ENCODE measurements around the gene PDE5A.
"Not testable (repeated sequence)": the region's sequence is repeated elsewhere in the genome, so short reads cannot be mapped to it uniquely, and the experiment has no call there.

The PDE5A gene

DNA sequence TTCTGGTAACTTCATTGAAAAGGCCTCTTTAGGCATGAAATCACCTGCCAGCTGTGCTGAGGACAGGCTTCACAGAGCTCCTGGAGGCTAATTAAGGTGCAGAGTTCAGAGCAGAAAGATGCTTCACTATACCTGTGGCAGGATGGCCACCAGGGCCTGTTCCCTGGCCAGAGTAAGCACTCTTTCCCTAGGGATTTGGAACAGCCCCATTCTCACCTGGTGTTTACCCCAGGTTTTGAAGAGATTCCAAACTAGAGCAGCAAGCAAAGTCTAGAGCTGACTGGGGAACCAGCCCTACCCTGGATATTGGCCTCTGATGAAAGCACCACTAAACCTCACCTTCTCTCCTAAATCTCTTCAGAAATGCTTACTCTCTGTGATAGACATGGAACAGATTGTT lies 148.8 kb downstream of the PDE5A start:
- in situ Hi-C loops (cut with MboI; ENCODE audit: low pct_unique_long_range_greater_than_20kb, low sequenced_read_pairs, unreplicated experiment) = loop anchor here (10.0 kb wide), 1 partner anchor 175 kb away; a partner anchor contains a TSS
- DNase-seq (ENCODE audit: low spot score) = no peak
- TF ChIP-seq, protein P1, sequence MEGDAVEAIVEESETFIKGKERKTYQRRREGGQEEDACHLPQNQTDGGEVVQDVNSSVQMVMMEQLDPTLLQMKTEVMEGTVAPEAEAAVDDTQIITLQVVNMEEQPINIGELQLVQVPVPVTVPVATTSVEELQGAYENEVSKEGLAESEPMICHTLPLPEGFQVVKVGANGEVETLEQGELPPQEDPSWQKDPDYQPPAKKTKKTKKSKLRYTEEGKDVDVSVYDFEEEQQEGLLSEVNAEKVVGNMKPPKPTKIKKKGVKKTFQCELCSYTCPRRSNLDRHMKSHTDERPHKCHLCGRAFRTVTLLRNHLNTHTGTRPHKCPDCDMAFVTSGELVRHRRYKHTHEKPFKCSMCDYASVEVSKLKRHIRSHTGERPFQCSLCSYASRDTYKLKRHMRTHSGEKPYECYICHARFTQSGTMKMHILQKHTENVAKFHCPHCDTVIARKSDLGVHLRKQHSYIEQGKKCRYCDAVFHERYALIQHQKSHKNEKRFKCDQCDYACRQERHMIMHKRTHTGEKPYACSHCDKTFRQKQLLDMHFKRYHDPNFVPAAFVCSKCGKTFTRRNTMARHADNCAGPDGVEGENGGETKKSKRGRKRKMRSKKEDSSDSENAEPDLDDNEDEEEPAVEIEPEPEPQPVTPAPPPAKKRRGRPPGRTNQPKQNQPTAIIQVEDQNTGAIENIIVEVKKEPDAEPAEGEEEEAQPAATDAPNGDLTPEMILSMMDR (IDR thresholded peaks at IDR 0.05; ENCODE audit: extremely low read depth, insufficient read depth, missing control alignments) = no peak

DNA sequence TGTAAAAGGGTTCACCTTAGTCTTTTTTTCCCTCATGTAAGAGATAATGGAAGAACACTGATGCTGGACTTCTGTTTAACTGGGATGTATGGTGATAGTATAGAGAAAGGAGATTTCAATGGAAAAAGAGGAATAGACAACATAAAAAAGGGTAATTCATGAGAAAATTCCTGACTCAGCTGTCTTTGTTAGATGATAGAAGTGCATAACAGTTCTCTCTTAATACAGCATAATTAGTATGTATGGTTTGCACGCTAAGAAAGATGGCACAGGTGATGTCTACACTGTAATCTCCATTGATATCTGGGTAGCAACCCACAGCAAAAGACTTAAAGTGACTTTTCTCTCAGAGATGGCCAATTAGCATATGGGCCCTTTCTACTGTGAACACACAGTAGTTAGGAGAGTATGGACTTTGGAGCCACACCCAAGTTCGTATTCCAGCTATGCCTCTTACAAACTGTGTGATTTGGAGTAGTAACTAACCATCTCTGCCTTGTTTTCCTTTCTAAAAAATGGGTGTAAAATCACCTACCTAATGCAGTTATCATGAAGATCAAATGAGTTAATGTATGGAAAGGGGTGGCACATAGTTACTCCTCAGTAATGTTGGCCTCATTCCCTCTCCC lies 149.3 kb downstream of the PDE5A start:
- in situ Hi-C loops (cut with MboI; ENCODE audit: low pct_unique_long_range_greater_than_20kb, low sequenced_read_pairs, unreplicated experiment) = no loop called here
- no peak for DNase-seq (ENCODE audit: low spot score)
- TF ChIP-seq, protein P1 (IDR thresholded peaks at IDR 0.05; ENCODE audit: extremely low read depth, insufficient read depth, missing control alignments) = no peak

DNA sequence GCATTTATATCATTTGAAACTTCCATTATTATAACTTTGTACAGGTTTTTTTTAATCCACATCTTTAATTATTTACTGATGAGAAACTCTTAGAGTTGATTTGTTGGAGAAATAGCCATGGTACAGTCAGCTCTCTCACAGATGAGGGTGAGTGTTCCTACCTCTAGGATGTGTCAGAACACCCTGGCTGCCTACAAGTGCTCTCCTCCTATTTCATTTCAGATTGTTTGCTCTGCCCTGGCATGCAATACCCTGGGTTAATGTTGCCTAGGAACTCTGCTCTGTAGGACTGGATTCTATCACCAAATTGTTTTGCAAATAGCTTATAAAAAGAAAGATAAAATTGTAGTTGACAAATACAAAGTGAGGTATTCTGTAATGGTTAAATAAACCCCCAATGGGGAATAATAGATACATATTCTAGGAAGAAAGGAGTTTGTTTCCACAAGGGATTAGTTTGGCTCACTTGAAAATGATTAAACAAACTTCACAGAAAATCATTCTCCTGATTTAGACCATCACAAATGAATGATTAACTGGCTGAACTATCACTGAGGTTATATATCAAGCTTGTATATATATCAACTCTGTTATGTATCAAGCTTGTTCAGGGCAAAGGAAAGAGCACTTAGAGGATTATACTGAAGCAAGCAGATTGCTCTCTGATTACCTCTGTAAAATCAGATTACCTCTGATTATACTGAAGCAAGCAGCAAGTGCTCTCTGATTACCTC lies 150.0 kb downstream of the PDE5A start:
- in situ Hi-C loops (cut with MboI; ENCODE audit: low pct_unique_long_range_greater_than_20kb, low sequenced_read_pairs, unreplicated experiment) = no loop called here
- no peak for DNase-seq (ENCODE audit: low spot score)
- TF ChIP-seq, protein P1 (IDR thresholded peaks at IDR 0.05; ENCODE audit: extremely low read depth, insufficient read depth, missing control alignments) = no peak

DNA sequence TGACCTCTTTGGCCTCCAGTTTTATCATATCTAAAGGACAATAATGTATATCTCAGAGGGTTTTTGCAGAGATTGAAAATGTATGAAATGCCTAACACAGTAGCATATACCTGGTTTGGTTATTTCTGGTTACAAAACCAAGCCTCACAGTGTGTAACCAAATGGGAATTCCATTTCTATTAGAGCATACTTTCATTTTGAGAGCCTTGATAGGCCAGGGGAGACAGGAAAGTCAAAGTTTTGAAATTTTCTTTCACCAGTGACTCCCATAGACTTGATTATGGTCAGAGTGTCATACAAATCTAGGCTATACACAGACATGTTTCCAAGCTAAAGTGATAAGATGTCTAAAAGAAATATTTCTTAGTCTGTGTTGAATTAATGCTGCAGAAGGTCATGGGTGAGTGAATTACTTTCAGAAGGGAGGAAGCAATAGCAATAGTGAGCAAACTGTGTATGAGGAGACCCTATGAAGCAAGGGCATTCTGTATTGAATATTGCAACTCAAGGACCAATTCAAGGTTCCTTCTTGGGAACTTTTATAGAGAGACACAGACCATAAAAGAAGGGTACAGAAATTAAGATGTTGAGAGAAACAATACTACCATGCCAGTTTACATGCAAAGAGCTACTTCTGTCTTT lies 151.1 kb downstream of the PDE5A start:
- TF ChIP-seq, protein P1 (IDR thresholded peaks at IDR 0.05; ENCODE audit: extremely low read depth, insufficient read depth, missing control alignments) = no peak
- in situ Hi-C loops (cut with MboI; ENCODE audit: low pct_unique_long_range_greater_than_20kb, low sequenced_read_pairs, unreplicated experiment) = no loop called here
- no peak for DNase-seq (ENCODE audit: low spot score)

DNA sequence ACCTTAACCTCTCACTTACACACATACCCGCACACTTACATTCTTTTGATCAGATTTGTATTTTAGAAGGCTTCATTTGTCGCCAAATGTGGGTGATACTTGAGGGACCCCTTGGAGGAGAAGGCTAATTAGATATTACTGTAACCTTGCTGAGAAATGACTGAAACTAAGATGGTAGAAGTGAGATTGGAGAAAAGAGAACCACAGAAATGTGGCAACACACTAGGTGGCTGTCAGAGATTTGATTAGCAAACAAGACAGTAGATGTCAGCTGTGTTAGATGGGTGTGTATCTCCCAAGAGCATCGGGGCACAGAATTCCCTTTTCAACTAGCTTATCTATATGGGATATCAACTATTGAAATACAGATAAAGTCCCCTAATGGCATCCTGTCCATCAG lies 157.3 kb downstream of the PDE5A start:
- in situ Hi-C loops (cut with MboI; ENCODE audit: low pct_unique_long_range_greater_than_20kb, low sequenced_read_pairs, unreplicated experiment) = no loop called here
- no peak for DNase-seq (ENCODE audit: low spot score)
- TF ChIP-seq, protein P1 (IDR thresholded peaks at IDR 0.05; ENCODE audit: extremely low read depth, insufficient read depth, missing control alignments) = no peak

DNA sequence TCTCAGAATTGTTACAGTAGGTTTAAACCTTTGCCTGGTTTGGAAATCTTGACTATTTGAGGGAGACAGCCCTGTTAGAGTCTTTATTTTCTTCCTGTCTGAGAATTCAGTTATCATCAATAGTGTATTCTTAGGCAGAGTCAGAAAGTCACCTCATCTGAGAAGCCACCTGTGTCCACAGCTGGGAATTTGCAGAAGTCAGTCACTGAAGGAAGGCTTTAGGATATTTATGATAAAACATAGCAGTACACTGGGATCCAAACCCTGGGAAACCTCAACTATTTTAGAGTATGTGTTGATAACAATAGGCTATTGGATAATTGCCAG lies 157.9 kb downstream of the PDE5A start:
- in situ Hi-C loops (cut with MboI; ENCODE audit: low pct_unique_long_range_greater_than_20kb, low sequenced_read_pairs, unreplicated experiment) = not testable (repeated sequence)

DNA sequence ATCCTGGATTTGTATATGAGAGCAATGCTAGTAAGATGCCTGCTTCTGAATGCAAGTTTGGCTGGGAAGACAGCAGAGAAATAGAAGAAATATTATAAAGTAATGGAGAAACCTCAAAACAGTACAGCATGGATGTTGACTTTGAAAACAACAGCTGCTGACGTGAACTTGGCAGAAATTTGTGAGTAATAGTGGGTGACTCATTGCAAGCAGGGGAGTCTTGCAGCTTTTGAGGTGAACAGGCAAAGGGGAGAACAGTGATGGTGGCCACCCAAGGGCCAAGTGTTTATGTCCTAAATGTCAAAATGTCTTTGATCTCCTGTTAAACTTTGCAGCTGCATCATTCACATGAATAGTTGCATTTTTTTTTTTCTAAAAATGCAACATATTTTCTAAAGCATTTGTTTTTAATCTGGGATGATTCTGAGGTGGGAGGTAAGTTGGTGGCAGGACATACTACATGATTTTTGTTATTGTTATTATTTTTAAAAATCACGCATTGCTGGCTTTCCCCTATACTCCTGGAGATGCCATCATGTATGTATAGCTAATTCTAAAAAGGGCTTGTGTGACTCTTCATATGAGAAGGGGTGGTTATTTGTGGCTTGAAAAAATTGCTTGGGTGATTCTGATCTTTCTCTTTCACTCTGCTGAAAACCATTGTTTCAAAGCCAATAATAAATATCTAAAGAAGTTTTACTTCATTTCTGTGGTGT lies 158.4 kb downstream of the PDE5A start:
- DNase-seq (ENCODE audit: low spot score); in situ Hi-C loops (cut with MboI; ENCODE audit: low pct_unique_long_range_greater_than_20kb, low sequenced_read_pairs, unreplicated experiment): not testable (repeated sequence)

More for the DNA sequence above, 157.9 kb downstream of the PDE5A start:
- DNase-seq (ENCODE audit: low spot score) = not testable (repeated sequence)

DNA sequence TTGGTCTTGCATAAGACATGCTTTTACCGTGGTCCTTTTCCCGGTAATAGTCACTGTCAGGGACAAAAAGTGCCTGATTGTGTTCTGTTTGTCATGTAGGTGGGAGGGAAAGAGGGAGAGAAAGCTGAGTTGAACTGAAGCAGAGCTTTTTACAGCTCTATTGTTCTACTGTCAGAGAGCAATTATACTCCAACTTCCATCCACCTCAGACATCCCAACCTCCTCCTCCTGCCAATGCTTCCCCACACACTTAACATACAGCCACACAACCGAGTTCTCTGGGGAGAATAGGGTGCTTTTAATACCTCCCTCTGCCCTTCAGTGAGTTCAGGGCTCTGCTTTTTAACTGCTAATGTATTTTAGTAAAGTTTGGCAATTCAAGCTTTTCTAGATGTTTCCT lies 159.6 kb downstream of the PDE5A start:
- in situ Hi-C loops (cut with MboI; ENCODE audit: low pct_unique_long_range_greater_than_20kb, low sequenced_read_pairs, unreplicated experiment); DNase-seq (ENCODE audit: low spot score): not testable (repeated sequence)

Data from GM13977 (cell line).